NCI-H1092 (cell line): ENCODE data around the gene GGT6.

Experiments used
- DNase-seq: peaks from one replicate; lab custom pipeline; 2025; lab: John Stamatoyannopoulos, UW

GGT6 gene

GRCh38 chr17:4520060-4520893, 40.1 kb downstream of the GGT6 start:
- DNase-seq: no peak

- DNase-seq: no peak
Observed at GRCh38 chr17:4519361-4519788, 41.0 kb downstream of the GGT6 start.

- no peak for DNase-seq
Observed at GRCh38 chr17:4518901-4519300, 41.5 kb downstream of the GGT6 start.

GRCh38 chr17:4516735-4517134, 43.6 kb downstream of the GGT6 start:
- DNase-seq: no peak

GRCh38 chr17:4515501-4515900, 44.9 kb downstream of the GGT6 start:
- no peak for DNase-seq

- DNase-seq: no peak
Observed at GRCh38 chr17:4514779-4515178, 45.6 kb downstream of the GGT6 start.

- DNase-seq: no peak
Observed at GRCh38 chr17:4514206-4514605, 46.2 kb downstream of the GGT6 start.

- DNase-seq: no peak
Observed at GRCh38 chr17:4513113-4514032, 47.0 kb downstream of the GGT6 start.

- DNase-seq: no peak
Observed at GRCh38 chr17:4512156-4513112, 47.9 kb downstream of the GGT6 start.

- no peak for DNase-seq
Observed at GRCh38 chr17:4511199-4511932, 49.0 kb downstream of the GGT6 start.

GRCh38 chr17:4510618-4510941, 49.8 kb downstream of the GGT6 start:
- no peak for DNase-seq

GRCh38 chr17:4509923-4510617, 50.3 kb downstream of the GGT6 start:
- no peak for DNase-seq

GRCh38 chr17:4509401-4509800, 51.0 kb downstream of the GGT6 start:
- no peak for DNase-seq

- DNase-seq: no peak
Observed at GRCh38 chr17:4508207-4508606, 52.2 kb downstream of the GGT6 start.

GRCh38 chr17:4507361-4508111, 52.8 kb downstream of the GGT6 start:
- DNase-seq: no peak
